ENCODE results near the gene CAPN8. TPM values are rescaled to one million over a fixed set of nuclear protein-coding genes. Genes with fewer than 3 reads are reported as not detected.

Gene CAPN8
- total RNA-seq, 1 donor from 2014 or later, result not detected

DNA sequence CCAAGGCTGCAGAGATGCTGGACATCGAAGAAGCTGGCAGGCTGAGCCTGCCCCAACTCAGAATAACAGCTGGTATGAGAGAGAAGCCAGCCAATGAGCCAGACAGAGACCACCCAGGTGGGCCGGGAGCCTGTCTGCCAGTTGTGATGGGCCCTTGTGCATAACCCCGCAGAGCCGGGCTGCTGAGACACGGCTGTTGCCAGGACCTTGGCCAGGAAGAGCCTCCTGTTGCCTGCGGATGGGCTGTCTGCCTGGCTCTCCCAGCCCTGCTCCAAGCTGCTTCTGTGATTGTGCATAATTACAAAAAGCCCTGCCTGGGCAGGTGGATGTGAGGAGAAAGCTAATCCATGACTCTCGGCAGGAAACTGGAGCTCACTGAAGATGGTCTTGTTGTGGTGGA is 126.5 kb downstream of the CAPN8 start:
- DNase-seq (ENCODE audit: low read depth), result no peak
- TF ChIP-seq, protein P1, sequence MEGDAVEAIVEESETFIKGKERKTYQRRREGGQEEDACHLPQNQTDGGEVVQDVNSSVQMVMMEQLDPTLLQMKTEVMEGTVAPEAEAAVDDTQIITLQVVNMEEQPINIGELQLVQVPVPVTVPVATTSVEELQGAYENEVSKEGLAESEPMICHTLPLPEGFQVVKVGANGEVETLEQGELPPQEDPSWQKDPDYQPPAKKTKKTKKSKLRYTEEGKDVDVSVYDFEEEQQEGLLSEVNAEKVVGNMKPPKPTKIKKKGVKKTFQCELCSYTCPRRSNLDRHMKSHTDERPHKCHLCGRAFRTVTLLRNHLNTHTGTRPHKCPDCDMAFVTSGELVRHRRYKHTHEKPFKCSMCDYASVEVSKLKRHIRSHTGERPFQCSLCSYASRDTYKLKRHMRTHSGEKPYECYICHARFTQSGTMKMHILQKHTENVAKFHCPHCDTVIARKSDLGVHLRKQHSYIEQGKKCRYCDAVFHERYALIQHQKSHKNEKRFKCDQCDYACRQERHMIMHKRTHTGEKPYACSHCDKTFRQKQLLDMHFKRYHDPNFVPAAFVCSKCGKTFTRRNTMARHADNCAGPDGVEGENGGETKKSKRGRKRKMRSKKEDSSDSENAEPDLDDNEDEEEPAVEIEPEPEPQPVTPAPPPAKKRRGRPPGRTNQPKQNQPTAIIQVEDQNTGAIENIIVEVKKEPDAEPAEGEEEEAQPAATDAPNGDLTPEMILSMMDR (conservative IDR thresholded peaks at IDR 0.05; ENCODE audit: low read depth, low read length), result no peak
- H3K4me3 ChIP-seq (ENCODE audit: low read depth, low read length), result no peak overlapping the region

DNA sequence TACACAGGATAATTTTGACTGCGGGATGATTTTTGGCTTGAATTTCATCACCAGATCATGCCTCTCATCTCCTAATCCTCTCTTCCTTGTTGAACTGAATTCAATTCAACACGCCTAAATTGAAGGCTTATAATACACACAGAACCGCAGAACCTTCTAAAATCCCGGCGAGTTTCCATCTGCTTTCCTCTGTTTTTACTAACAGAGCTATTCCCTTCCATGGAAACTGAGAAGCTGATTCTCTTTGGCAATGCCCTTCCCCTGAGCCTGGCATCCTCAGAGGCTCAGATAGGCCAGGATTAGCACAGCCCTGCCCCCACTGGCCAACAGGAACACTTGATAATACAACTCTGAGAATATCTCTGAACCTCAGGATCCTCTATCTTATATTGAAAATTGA is 130.2 kb downstream of the CAPN8 start:
- no peak overlapping the region for H3K4me3 ChIP-seq (ENCODE audit: low read depth, low read length)
- DNase-seq (ENCODE audit: low read depth), result no peak
- TF ChIP-seq, protein P1 (conservative IDR thresholded peaks at IDR 0.05; ENCODE audit: low read depth, low read length), result no peak

- DNase-seq (ENCODE audit: low read depth), result no peak
- TF ChIP-seq, protein P1 (conservative IDR thresholded peaks at IDR 0.05; ENCODE audit: low read depth, low read length), result no peak
- no peak overlapping the region for H3K4me3 ChIP-seq (ENCODE audit: low read depth, low read length)
Observed at GRCh38 chr1:223534677-223535076, 130.8 kb downstream of the CAPN8 start.

GRCh38 chr1:223533708-223534107 is 131.8 kb downstream of the CAPN8 start:
- DNase-seq (ENCODE audit: low read depth), result no peak
- TF ChIP-seq, protein P1 (conservative IDR thresholded peaks at IDR 0.05; ENCODE audit: low read depth, low read length), result no peak
- no peak overlapping the region for H3K4me3 ChIP-seq (ENCODE audit: low read depth, low read length)

GRCh38 chr1:223531742-223532341 is 133.7 kb downstream of the CAPN8 start:
- DNase-seq (ENCODE audit: low read depth), result no peak
- TF ChIP-seq, protein P1 (conservative IDR thresholded peaks at IDR 0.05; ENCODE audit: low read depth, low read length), result peak; percentile 97
- H3K4me3 ChIP-seq (ENCODE audit: low read depth, low read length), result no peak overlapping the region

DNA sequence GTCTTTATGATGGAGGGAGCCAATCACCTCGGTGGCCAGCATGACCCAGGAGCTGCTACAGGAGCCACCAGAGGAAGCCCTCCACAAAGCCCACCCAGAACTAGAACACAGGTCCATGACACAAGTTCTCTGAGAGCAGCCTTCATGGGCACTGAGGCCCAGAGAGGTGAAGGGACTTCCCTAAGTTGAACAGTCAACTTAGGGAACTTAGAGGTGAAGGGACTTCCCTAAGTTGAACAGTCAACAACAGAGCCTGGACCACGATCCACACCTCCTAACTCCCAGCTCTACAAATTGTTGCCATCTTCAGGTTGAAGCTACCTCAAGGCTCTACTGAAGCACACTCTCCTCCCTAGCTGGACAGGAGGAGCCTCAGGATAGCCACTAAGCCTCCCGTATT is 139.5 kb downstream of the CAPN8 start:
- no peak for DNase-seq (ENCODE audit: low read depth)
- no peak overlapping the region for H3K4me3 ChIP-seq (ENCODE audit: low read depth, low read length)
- TF ChIP-seq, protein P1 (conservative IDR thresholded peaks at IDR 0.05; ENCODE audit: low read depth, low read length), result no peak

GRCh38 chr1:223525546-223525945 is 140.0 kb downstream of the CAPN8 start:
- TF ChIP-seq, protein P1 (conservative IDR thresholded peaks at IDR 0.05; ENCODE audit: low read depth, low read length), result no peak
- H3K4me3 ChIP-seq (ENCODE audit: low read depth, low read length), result no peak overlapping the region
- no peak for DNase-seq (ENCODE audit: low read depth)

All from epithelial cell of proximal tubule (primary cell).